ENCODE data around the gene KRI1. TPM values are rescaled to one million over a fixed set of nuclear protein-coding genes. Genes with fewer than 3 reads are reported as not detected.

Gene KRI1
- 10 to 100 TPM; 12.8 to 26.0 TPM for total RNA-seq
- polyA plus RNA-seq: 10 to 100 TPM; 16.6 to 21.5 TPM
- long read RNA-seq, donor 1, transcript KRI1-201 (19 exons, 3,023 nt): major isoform, 6 of 6 reads
- long read RNA-seq, donor 1, partial matches to known transcripts: 0 of 6 reads
- long read RNA-seq, donor 1, other reads (novel, unspliced or antisense): 0 of 6 reads
- long read RNA-seq, donor 2: 0 reads
- long read RNA-seq, donor 3, partial matches to known transcripts: 0 of 1 reads
- long read RNA-seq, donor 3, other reads (novel, unspliced or antisense): 0 of 1 reads
- long read RNA-seq, donor 4, partial matches to known transcripts: 0 of 1 reads
- long read RNA-seq, donor 4, other reads (novel, unspliced or antisense): 0 of 1 reads
- long read RNA-seq, donor 5, partial matches to known transcripts: 0 of 1 reads
- long read RNA-seq, donor 5, other reads (novel, unspliced or antisense): 0 of 1 reads

- Histone ChIP-seq H3K27me3 (ENCODE audit: control insufficient read depth in 3 of 3, insufficient read depth in 3 of 3, low read length in 2 of 3) (no peaks in the 10 kb centered on the region), H3K4me3 (peak within 1 kb of the TSS; percentile 88), H3K9me3 (ENCODE audit: control insufficient read depth in 4 of 4, insufficient read depth in 3 of 4, low read length in 3 of 4) (no peaks in the 10 kb centered on the region), H3K9ac (ENCODE audit: insufficient read depth in 1 of 2, low read length in 2 of 2) (peak within 1 kb of the TSS in 1 of 2 donors; percentile 55), H3K4me1 (ENCODE audit: control insufficient read depth in 5 of 5, insufficient read depth in 5 of 5, low read length in 5 of 5) (peaks cover 0 to 30% (median 13%) of the 10 kb centered on the region in 5 donors), H3K27ac (ENCODE audit: low read depth in 1 of 2, low read length in 1 of 2) (peak within 1 kb of the TSS; percentile 84 to 89), H3K36me3 (ENCODE audit: control insufficient read depth in 4 of 4, insufficient read depth in 4 of 4, low read length in 4 of 4) (peaks cover 0 to 9% (median 0%) of the 10 kb centered on the region in 4 donors)
- ATAC-seq (ENCODE audit: insufficient read depth, low FRiP score): peak; percentile 81
- no peak for TF ChIP-seq CTCF (IDR thresholded peaks at IDR 0.05; ENCODE audit: control extremely low read depth, extremely low read depth)
- peak; percentile 98 for DNase-seq
- 0% methylated on average over 71 to 94 of the region's 94 CpGs for WGBS, 2 donors
Measured at GRCh38 chr19:10565567-10566407, at the start of gene KRI1. TSS of gene KRI1 (minus strand) at chr19:10566010. CDS start at chr19:10565999, 11 bp downstream.

GRCh38 chr19:10612499-10613119, 46.8 kb upstream of the KRI1 start:
- no peaks in the 10 kb centered on the region for H3K27me3 ChIP-seq (ENCODE audit: control insufficient read depth in 3 of 3, insufficient read depth in 3 of 3, low read length in 2 of 3)
- peak; percentile 83 for ATAC-seq (ENCODE audit: insufficient read depth, low FRiP score)
- peak overlapping the region; percentile 67 to 95 for H3K27ac ChIP-seq (ENCODE audit: low read depth in 1 of 2, low read length in 1 of 2)
- H3K4me1 ChIP-seq (ENCODE audit: control insufficient read depth in 5 of 5, insufficient read depth in 5 of 5, low read length in 5 of 5): peaks cover 3 to 21% (median 10%) of the 10 kb centered on the region in 5 donors
- H3K9me3 ChIP-seq (ENCODE audit: control insufficient read depth in 4 of 4, insufficient read depth in 3 of 4, low read length in 3 of 4): no peaks in the 10 kb centered on the region
- WGBS, 2 donors: 34 to 74% methylated on average over 15 of the region's 15 CpGs
- TF ChIP-seq CTCF (IDR thresholded peaks at IDR 0.05; ENCODE audit: control extremely low read depth, extremely low read depth): no peak
- no peak overlapping the region for H3K4me3 ChIP-seq
- DNase-seq: peak; percentile 47 to 71 (median 59)
- no peak overlapping the region for H3K9ac ChIP-seq (ENCODE audit: insufficient read depth in 1 of 2, low read length in 2 of 2)
- peaks cover 0 to 2% (median under 1%) of the 10 kb centered on the region in 4 donors for H3K36me3 ChIP-seq (ENCODE audit: control insufficient read depth in 4 of 4, insufficient read depth in 4 of 4, low read length in 4 of 4)

- peaks cover 0 to 17% (median 10%) of the 10 kb centered on the region in 5 donors for H3K4me1 ChIP-seq (ENCODE audit: control insufficient read depth in 5 of 5, insufficient read depth in 5 of 5, low read length in 5 of 5)
- no peak overlapping the region for H3K4me3 ChIP-seq
- no peaks in the 10 kb centered on the region for H3K9me3 ChIP-seq (ENCODE audit: control insufficient read depth in 4 of 4, insufficient read depth in 3 of 4, low read length in 3 of 4)
- 85 to 91% methylated on average over 5 of the region's 5 CpGs for WGBS, 2 donors
- H3K27ac ChIP-seq (ENCODE audit: low read depth in 1 of 2, low read length in 1 of 2): peak overlapping the region in 1 of 2 donors; percentile 67
- ATAC-seq (ENCODE audit: insufficient read depth, low FRiP score) (no peak), DNase-seq (no peak)
- peaks cover 0 to 2% (median 0%) of the 10 kb centered on the region in 4 donors for H3K36me3 ChIP-seq (ENCODE audit: control insufficient read depth in 4 of 4, insufficient read depth in 4 of 4, low read length in 4 of 4)
- no peak for TF ChIP-seq CTCF (IDR thresholded peaks at IDR 0.05; ENCODE audit: control extremely low read depth, extremely low read depth)
- H3K9ac ChIP-seq (ENCODE audit: insufficient read depth in 1 of 2, low read length in 2 of 2): no peak overlapping the region
- H3K27me3 ChIP-seq (ENCODE audit: control insufficient read depth in 3 of 3, insufficient read depth in 3 of 3, low read length in 2 of 3): no peaks in the 10 kb centered on the region
Measured at GRCh38 chr19:10611907-10612306, 46.1 kb upstream of the KRI1 start.

All from lung (tissue), 16 donors.